HG03460 (cell line): ENCODE data around the gene CALCB.

Experiments used
- ATAC-seq: cut with Tn5 transposase; IDR thresholded peaks from one replicate; pipeline ENCODE4 v1.9.1; 2021; ENCODE audit not compliant: unreplicated experiment

The CALCB gene

GRCh38 chr11:15117751-15118150, 44.4 kb downstream of the CALCB start:
- ATAC-seq: no peak

DNA sequence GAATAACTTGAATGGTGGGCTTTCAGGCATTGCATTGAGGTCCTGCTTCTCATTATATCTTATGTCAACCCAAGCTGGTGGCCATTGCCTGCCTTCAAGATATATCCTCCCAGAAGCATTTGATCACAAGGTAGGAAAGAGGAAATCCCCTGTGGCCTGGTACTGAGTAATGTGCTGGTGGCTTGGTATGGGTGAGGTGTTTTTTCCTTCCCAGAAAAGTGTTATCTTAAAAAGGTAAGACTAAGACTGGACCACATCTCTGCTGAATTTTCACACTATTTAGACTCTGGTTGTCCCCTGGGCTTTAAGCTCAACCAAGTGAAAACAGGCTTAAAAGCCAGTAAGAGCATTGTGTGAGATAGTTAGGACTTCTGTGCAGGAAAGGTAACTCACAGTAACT, 45.0 kb downstream of the CALCB start:
- ATAC-seq: no peak

GRCh38 chr11:15119352-15119751, 46.0 kb downstream of the CALCB start:
- no peak for ATAC-seq

DNA sequence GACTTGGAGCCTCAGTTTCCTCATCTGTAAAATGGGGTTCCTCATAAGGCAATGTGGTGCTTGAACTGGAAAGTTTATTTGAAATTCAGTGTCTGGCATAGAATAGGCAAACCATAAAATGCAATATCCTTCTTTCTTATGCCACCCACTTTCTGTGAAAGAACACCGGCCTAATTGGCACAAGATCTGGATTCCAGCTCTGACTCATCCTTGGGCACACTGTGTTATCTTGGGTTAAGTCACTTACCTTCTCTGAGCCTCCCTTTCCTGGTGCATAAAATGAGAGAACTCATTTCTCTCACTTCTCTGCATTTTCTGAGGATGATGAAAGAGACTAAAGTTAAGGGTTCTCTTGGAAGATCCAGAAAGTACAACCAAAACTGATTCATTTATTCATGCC, 46.4 kb downstream of the CALCB start:
- ATAC-seq: no peak

DNA sequence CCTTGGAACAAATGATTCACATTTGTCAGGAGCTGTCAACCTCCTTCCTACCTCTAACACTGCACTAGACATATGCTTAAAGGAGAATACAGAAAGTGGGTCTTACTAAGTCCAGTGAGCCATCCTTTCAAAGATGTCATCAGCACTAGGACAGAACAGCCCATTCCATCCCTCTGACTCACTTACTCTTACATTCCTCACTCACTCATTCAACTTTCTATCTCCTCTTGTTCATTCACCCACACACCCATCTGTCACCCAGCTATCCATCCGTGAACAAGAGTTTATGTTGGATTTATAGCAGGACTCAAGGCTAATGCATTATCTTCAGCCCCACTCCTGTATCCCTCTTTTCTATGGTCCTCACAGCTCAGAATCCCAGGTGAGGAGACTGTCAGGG, 50.5 kb downstream of the CALCB start:
- no peak for ATAC-seq

- no peak for ATAC-seq
Measured at GRCh38 chr11:15124528-15124927, 51.1 kb downstream of the CALCB start.

GRCh38 chr11:15127341-15127740, 53.9 kb downstream of the CALCB start:
- ATAC-seq: no peak
